HAP-1 (cell line): ENCODE data around the gene PIGV.
"Not testable (repeated sequence)": the region's sequence is repeated elsewhere in the genome, so short reads cannot be mapped to it uniquely, and the experiment has no call there.

ENCODE experiments used
- DNase-seq, 2 experiments: peaks; one replicate each; pipeline ENCODE4 v3.0.0-alpha.2; 2016 to 2020; ENCODE audit warnings: low spot score in 2 of 2
- H3K27me3 ChIP-seq: fragments of 250-450 bp; sonication (Bioruptor Pico); 2 replicates; pipeline ENCODE4 v1.5.1; 2020; ENCODE audit warnings: low read depth, mild to moderate bottlenecking, moderate library complexity
- H3K36me3 ChIP-seq: fragments of 250-450 bp; sonication (Bioruptor Pico); replicated peaks from 2 replicates; pipeline ENCODE4 v1.5.1; 2020; ENCODE audit warnings: mild to moderate bottlenecking
- H3K4me1 ChIP-seq: fragments of 250-450 bp; sonication (Bioruptor Pico); 2 replicates; pipeline ENCODE4 v1.5.1; 2020; ENCODE audit warnings: mild to moderate bottlenecking
- H3K4me3 ChIP-seq: fragments of 250-450 bp; sonication (Bioruptor Pico); 2 replicates; pipeline ENCODE4 v1.5.1; 2020; ENCODE audit warnings: mild to moderate bottlenecking, moderate library complexity
- H3K9me3 ChIP-seq: fragments of 250-450 bp; sonication (Bioruptor Pico); 2 replicates; pipeline ENCODE4 v1.5.1; 2020; ENCODE audit warnings: mild to moderate bottlenecking, moderate library complexity
- in situ Hi-C: fragments of 300-500 bp; cut with MboI; formaldehyde crosslinking; loops from 3 replicates; pipeline ENCODE4 v1.14.3; 2020; ENCODE audit warnings: low sequenced_read_pairs, inconsistent platforms, mixed read lengths

The PIGV gene

GRCh38 chr1:26790551-26790953, 2.8 kb downstream of the PIGV start:
- Histone ChIP-seq H3K4me3 (no peak overlapping the region), H3K36me3 (no peaks in the 10 kb centered on the region), H3K4me1 (peaks cover 29% of the 10 kb centered on the region), H3K9me3 (no peaks in the 10 kb centered on the region), H3K27me3 (no peaks in the 10 kb centered on the region)
- DNase-seq, result no peak
- in situ Hi-C loops, result no loop called here

GRCh38 chr1:26791148-26791547, 3.4 kb downstream of the PIGV start:
- no peaks in the 10 kb centered on the region for H3K9me3 ChIP-seq
- peaks cover 24% of the 10 kb centered on the region for H3K4me1 ChIP-seq
- in situ Hi-C loops, result no loop called here
- H3K36me3 ChIP-seq, result no peaks in the 10 kb centered on the region
- H3K4me3 ChIP-seq, result no peak overlapping the region
- no peaks in the 10 kb centered on the region for H3K27me3 ChIP-seq
- no peak for DNase-seq

- peaks cover 19% of the 10 kb centered on the region for H3K4me1 ChIP-seq
Measured at GRCh38 chr1:26791626-26792025, 3.9 kb downstream of the PIGV start.

GRCh38 chr1:26792924-26793323, 5.2 kb downstream of the PIGV start:
- peaks cover 11% of the 10 kb centered on the region for H3K4me1 ChIP-seq
- H3K9me3 ChIP-seq, result no peaks in the 10 kb centered on the region
- DNase-seq, result no peak
- no peaks in the 10 kb centered on the region for H3K36me3 ChIP-seq
- H3K4me3 ChIP-seq, result no peak overlapping the region
- in situ Hi-C loops, result no loop called here
- no peaks in the 10 kb centered on the region for H3K27me3 ChIP-seq

More at GRCh38 chr1:26791626-26792025, 3.9 kb downstream of the PIGV start:
- Histone ChIP-seq H3K27me3 (no peaks in the 10 kb centered on the region), H3K4me3 (no peak overlapping the region), H3K36me3 (no peaks in the 10 kb centered on the region), H3K9me3 (no peaks in the 10 kb centered on the region)
- DNase-seq, result no peak
- in situ Hi-C loops, result no loop called here

GRCh38 chr1:26794391-26794790, 6.6 kb downstream of the PIGV start:
- Histone ChIP-seq H3K4me3 (no peak overlapping the region), H3K4me1 (peaks cover under 1% of the 10 kb centered on the region; the same call in 1 of the 2 replicates), H3K36me3 (no peaks in the 10 kb centered on the region), H3K9me3 (no peaks in the 10 kb centered on the region), H3K27me3 (no peaks in the 10 kb centered on the region; the same call in 1 of the 2 replicates)
- in situ Hi-C loops, result no loop called here
- DNase-seq, result no peak

- no peak overlapping the region for H3K4me3 ChIP-seq
- in situ Hi-C loops, result no loop called here
- H3K27me3 ChIP-seq, result no peaks in the 10 kb centered on the region; the same call in 1 of the 2 replicates
- no peak for DNase-seq
- H3K36me3 ChIP-seq, result no peaks in the 10 kb centered on the region
- no peaks in the 10 kb centered on the region for H3K4me1 ChIP-seq
- no peaks in the 10 kb centered on the region for H3K9me3 ChIP-seq
Measured at GRCh38 chr1:26797627-26798026, 9.9 kb downstream of the PIGV start.

GRCh38 chr1:26799479-26800142, 11.9 kb downstream of the PIGV start:
- Histone ChIP-seq H3K4me3 (no peak overlapping the region), H3K27me3 (no peaks in the 10 kb centered on the region; the same call in 1 of the 2 replicates), H3K4me1 (no peaks in the 10 kb centered on the region), H3K9me3 (no peaks in the 10 kb centered on the region), H3K36me3 (no peaks in the 10 kb centered on the region)
- no peak for DNase-seq
- in situ Hi-C loops, result no loop called here

GRCh38 chr1:26803932-26804331, 16.2 kb downstream of the PIGV start:
- H3K4me1 ChIP-seq, DNase-seq, H3K4me3 ChIP-seq, in situ Hi-C loops, H3K27me3 ChIP-seq, H3K36me3 ChIP-seq, H3K9me3 ChIP-seq: not testable (repeated sequence)

- DNase-seq, result peak; percentile 66 to 86
- H3K27me3 ChIP-seq, H3K4me1 ChIP-seq, H3K4me3 ChIP-seq, H3K9me3 ChIP-seq, in situ Hi-C loops, H3K36me3 ChIP-seq: not testable (repeated sequence)
Measured at GRCh38 chr1:26810105-26810504, 22.4 kb downstream of the PIGV start.

- in situ Hi-C loops, result no loop called here
- no peak for DNase-seq
- H3K4me1 ChIP-seq, result no peaks in the 10 kb centered on the region
- no peak overlapping the region for H3K4me3 ChIP-seq
- H3K9me3 ChIP-seq, result no peaks in the 10 kb centered on the region
- no peaks in the 10 kb centered on the region for H3K27me3 ChIP-seq
- no peaks in the 10 kb centered on the region for H3K36me3 ChIP-seq
Measured at GRCh38 chr1:26811057-26811456, 23.3 kb downstream of the PIGV start.

GRCh38 chr1:26811708-26812107, 24.0 kb downstream of the PIGV start:
- Histone ChIP-seq H3K27me3 (no peaks in the 10 kb centered on the region), H3K9me3 (no peaks in the 10 kb centered on the region), H3K4me1 (no peaks in the 10 kb centered on the region), H3K36me3 (no peaks in the 10 kb centered on the region), H3K4me3 (no peak overlapping the region)
- in situ Hi-C loops, result no loop called here
- DNase-seq, result no peak

- H3K36me3 ChIP-seq, result no peaks in the 10 kb centered on the region
- in situ Hi-C loops, result no loop called here
- H3K4me3 ChIP-seq, result no peak overlapping the region
- no peak for DNase-seq
- H3K27me3 ChIP-seq, result no peaks in the 10 kb centered on the region
- H3K9me3 ChIP-seq, result no peaks in the 10 kb centered on the region
- no peaks in the 10 kb centered on the region for H3K4me1 ChIP-seq
Measured at GRCh38 chr1:26814377-26814776, 26.6 kb downstream of the PIGV start.

- Histone ChIP-seq H3K36me3 (no peaks in the 10 kb centered on the region), H3K4me1 (no peaks in the 10 kb centered on the region), H3K27me3 (no peaks in the 10 kb centered on the region), H3K9me3 (no peaks in the 10 kb centered on the region), H3K4me3 (no peak overlapping the region)
- in situ Hi-C loops, result no loop called here
- DNase-seq, result no peak
Measured at GRCh38 chr1:26814893-26815292, 27.1 kb downstream of the PIGV start.

GRCh38 chr1:26820784-26821269, 33.1 kb downstream of the PIGV start:
- Histone ChIP-seq H3K9me3 (no peaks in the 10 kb centered on the region), H3K36me3 (no peaks in the 10 kb centered on the region), H3K4me3 (no peak overlapping the region), H3K27me3 (no peaks in the 10 kb centered on the region), H3K4me1 (no peaks in the 10 kb centered on the region)
- no peak for DNase-seq
- in situ Hi-C loops, result no loop called here
